HG02884 (cell line): ENCODE measurements around the gene ATRN.
A peak's percentile ranks its signal among the peaks of the same experiment; 100 is the strongest.

ENCODE experiments used
- ATAC-seq: cut with Tn5 transposase; IDR thresholded peaks from one replicate; pipeline ENCODE4 v1.9.1; 2021; ENCODE audit warnings: mild to moderate bottlenecking, moderate library complexity; ENCODE audit not compliant: unreplicated experiment

ATRN gene

DNA sequence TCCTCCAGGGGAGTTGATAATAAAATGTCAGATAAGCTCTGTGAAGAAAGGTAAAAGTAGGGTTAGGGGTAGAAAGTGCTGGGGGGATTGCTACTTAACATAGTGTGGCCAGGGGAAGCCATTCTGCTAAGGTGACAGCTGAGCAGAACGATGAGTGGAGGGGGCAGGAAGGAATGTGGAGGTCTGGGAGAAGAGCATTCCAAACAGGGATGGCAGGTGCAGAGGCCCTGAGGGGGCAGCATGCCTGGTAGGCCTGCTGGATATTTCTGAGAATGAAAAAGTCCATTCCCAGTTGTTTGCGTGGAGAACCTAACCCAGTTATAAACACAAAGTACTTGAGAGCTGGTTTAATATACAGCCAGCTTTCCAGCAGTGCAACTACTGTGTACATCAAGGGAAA, 183.1 kb downstream of the ATRN start:
- ATAC-seq, result no peak

DNA sequence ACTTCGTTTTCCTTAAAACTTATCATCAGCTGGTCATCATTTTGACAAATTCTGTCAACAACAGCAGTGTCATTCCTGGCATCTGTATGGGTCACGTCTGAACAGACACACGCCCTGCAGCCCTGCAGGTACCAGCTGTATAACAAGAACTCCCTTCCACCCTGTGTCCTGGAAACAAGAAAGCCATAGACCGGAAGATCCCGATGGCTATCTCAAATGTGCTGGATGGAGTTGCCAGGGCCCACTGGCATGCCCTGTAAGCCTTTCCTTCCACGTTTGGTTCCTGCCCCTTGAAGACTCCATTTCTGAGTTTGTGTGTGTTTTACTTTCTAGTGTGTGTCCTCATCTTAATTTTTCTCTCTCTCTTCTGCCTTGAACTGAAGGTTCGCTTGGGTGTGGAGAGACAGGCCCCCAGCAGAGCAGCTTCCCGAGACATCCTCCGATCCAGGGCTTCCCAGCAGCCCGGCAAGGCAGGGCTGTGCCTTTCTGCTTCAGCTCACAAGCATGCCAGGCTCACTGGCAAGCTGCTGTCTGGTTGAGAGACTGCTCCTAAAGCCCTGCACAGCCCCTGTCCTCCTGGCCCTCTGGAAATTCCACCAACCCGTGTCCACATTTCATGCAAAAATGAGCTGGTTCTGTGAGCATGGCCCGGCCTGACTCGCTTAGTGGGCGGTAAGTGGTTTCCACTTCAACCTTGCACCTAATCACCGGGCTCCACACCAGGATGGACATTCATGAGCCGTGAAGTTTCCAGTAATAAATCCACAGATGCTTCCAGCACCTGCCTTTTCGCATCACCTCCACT, 183.7 kb downstream of the ATRN start:
- ATAC-seq, result no peak

DNA sequence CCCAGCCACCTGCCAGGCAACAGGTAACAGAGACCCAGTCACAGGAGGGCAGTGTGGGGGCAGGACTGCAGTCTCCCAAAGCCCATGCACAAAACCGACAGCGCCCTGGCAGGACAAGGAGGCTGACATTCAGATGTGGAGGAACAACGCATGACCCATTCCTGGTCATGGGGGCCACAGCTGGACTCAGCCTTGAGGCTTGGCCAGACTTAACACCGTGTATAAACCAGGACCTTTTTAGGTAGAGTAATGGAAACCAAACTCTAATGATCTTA, 184.2 kb downstream of the ATRN start:
- no peak for ATAC-seq

DNA sequence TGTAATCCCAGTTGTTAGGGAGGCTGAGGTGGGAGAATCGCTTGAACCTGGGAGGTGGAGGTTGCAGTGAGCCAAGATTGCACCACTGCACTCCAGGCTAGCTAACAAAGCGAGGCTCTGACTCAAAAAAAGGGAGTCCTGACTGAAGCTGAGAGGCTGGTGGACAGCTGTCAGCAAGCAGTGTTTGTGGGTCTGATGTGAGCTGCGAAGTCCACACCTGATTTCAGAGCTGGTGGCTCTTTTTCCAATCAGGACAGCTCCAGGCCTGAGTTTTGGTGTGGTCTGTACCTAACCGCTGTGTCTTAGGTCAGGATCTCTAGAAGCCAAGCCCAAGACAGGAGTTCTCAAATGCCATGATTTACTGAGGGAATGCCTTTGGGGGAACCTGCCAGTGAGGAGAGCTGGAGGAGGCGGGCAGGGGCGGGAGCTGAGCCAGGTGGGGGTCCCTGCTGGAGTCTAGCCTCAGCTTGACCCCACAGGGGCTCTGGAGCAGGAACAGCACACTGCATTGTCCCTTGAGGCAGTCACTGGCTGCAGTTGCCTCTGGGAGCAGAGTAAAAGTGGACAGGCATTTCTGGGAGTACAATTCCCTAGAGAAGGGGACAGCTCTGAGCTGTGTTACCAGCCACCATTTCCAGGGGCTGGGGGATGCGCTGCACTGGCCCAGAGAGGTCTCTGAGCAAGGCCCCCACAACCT, 187.3 kb downstream of the ATRN start:
- no peak for ATAC-seq

DNA sequence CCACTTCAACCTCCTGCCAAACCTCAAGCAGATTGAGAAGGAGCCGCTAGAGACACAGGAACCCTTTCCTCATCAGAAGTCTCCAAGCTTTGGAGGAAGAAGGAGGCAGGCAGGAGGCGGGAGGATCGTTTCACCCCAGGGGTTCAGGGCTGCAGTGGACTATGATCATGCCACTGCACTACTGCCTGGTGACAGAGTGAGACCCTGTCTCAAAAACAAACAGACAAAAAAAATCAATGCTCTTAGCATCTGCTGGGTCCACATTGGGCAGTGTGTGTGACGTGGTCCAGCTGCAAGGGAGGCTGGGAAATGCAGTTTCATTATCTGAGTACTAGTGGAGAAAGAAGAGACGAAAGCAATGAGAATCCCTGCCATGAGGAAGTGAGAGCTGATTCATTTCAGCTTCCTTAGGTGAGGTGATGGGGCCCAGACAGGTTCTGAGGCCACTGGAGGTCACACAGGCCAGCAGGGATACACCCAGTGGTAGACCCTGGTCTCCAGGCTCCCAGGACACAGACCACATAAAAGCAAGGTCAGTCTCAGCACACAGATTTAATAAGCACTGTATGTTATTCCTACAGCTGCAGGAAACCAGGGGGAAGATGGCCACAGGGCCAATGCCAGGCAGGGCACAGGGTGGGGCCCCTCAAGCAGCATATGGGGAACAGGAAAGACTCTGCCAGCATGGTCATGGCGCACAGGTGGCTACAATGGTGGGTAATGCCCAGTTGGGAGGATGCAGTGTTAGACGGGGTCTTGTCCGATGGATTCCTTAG, 188.1 kb downstream of the ATRN start:
- ATAC-seq, result peak; percentile 95

DNA sequence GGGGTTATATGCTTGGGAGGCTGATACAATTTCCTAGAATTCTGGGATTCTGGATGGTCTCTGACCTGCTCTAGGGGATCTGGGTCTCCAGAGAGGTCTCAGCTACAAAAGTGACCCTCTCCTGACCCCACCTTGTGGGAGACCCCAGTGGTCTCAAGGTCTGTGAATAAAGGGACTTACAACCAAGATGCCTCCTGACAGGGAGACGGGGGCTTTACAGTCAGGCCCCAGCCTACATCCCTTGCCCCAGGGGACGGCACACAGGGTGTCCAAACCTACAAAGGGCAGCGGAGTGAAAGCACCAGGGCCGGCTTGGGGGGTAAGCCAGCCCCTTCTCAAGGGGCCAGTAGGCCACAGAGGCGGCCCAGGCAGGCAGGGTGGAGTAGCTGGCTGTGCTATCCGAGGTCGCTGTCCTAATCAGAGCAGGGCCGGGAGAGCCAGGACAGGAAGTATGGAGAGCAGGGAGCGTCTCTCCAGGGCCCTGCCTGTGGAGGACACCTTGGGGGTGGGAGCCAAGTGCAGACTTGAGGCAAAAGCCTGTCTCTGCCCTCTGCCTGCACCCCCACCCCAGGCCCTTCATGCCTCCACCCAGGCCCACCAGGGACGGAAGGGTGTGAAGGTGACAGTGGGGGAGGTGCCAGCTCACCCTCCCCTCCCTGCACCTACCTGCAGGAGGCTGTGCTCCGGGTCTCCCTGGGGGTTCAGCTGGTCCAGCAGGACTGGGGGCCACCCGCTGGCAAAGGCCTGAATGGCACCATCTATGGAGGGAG, 188.9 kb downstream of the ATRN start:
- no peak for ATAC-seq

DNA sequence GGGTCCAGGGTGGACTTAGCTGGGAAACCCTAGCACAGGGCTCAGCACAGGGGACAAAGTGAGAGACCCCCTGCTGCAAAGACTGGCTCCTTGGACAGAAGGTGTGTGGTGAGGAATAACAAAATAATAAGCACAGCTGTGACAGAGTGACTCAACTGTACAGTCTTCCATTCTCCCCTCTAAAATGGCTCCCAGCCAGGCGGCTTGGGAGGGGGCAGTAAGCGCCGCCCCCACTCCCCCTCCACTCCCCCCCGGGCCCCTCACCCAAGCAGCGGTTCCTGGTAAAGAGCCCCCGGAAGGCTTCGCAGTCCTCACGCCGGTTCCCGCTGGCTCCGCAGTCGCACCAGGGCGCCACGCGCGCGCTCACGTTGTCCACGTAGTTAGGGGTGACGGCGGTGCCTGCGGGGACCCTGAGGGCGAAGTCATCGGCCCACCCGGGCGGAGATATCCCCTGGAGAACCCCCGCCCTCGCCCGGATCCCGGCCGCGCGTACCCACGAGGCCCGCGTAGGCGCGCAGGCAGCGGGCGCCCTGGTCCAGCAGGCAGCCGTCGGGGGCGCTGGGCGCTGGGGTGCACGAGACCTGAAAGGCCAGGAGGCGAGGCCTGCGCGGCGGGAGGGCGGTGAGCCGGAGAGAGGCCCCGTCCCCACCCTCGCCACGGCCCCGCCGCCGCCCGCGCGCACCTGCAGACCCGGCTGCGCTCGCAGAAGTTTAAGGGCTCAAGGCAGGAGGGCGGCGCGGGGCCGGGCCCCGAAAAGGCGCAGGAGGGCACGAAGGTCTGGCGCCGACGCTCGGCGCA, 189.6 kb downstream of the ATRN start:
- ATAC-seq, result no peak

DNA sequence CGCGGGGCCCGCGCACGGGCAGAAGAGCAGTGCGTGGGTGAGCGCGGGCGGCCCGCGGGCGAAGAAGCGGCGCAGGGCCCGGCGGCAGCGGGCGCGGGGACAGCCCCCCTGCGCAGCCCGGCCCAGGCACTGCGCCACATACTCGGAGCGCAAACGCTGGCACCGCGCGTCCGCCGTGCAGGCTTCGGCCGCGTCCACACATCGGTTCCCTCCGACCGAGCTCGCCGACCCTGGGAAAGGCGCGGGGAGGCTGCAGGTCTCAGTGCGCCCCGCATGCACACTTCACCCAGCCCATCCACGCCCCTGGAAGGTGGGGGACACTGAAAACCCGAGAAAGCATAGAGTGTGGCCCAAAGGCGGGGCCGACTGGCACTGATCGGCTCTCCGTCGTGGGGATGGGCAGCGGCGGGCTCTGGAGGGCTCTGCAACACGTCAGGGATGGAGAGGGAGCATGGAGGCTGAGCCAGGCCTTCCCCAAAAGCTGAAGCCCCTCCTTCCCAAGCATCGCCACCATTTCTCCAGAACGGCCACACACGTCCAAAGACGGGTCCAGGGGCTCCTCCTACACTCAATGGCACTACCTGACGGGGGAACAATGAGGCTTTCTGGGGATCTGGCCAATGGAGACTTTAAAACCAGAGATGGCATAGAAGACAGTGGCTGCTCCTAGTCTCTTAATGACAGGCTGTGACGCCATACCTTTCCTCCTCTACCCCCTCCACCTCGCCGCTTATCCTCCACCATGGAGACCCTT, 190.4 kb downstream of the ATRN start:
- no peak for ATAC-seq

DNA sequence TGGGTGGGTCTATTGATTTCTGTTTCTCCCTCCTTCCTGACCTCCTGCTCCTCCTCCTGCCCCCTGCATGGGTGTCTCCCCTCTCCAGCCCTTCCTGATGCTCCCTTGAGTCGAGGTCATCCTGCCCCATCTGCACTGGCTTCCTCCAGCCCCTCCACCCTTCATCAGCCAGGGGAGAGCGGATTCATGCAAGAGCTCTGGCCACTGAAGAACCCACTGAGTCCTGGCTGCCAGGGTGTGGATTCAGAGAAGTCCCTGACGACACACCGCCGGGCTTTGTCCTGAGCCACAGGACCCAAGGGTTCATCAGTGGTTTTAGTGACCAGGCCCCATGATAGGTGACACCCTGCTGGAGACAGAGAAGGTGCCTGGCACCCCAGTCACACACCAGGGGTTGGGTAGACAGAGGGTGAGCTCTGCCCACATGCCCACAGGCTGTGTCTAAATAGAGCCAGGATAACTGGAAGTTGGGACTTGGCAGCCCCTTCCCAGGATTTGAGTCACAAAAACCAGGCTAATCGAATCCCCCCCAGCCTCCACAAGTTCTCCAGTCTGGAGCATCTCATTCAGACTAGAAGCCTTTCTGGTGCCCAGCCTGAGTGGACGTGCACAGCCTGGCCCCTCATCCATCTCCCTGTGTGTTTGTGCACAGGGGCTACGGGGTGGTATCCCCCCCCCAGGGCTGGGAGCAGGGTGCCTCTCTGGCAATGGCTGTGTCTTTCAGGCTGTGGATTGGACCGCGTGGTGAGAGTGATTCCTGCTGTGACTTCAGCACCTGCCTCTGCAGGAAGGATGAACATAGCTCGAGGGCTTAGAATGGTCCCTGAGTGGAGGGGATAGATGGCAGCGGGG, 191.2 kb downstream of the ATRN start:
- no peak for ATAC-seq

DNA sequence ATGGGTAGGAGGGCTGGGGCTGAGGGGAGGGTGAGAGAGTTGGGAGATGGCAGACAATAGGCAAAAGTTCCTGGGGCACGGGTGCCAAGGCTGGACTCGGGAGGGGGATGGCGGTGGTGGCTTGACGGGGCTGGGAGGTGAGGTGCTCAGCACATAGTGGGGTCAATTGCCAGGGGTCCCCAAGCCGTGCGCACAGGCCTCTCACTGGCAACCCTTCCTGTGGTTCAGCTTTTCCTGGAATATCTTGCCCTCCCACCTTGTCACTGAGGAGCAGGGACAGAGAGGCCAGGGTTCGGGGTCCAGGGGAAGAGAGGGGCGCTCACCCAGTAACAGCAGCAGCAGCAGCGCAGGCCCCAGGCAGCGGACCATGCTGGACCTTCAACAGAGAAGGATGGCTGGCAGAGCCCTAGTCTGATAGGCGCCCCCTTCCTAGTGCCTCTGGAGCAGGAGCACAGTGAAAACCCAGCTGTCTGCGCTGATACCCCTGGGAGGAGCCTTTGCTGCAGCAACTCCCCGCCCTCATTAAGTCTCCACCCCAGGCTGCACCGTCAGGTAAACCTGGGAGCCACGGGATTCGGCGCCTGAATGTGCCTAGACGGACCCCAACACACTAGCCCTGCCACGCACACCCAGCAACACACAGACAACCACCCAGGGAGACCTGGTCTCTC, 192.3 kb downstream of the ATRN start, which contains the start of gene GFRA4:
Gene GFRA4 (minus strand): TSS at position 369 of the 671 bp plus-strand sequence. CDS start 0 bp downstream, at position 369.
- no peak for ATAC-seq

DNA sequence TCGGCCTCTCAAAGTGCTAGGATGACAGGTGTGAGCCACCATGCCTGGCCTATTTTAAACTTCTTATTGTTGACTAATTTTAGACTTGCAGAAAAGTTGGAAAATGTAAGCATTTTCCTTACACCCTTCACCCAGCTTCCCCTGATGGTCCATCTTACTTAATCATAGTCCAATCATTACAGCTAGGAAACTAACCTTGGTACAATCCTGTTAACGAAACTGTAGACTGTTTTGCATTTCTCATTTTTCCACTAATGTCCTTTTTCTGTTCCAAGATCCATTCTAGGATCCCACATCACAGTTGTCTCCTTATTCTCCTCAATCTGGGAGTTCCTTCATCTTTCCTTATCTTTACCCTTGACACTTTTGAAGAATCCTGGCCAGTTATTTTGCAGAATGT, 193.0 kb downstream of the ATRN start:
- ATAC-seq, result no peak

DNA sequence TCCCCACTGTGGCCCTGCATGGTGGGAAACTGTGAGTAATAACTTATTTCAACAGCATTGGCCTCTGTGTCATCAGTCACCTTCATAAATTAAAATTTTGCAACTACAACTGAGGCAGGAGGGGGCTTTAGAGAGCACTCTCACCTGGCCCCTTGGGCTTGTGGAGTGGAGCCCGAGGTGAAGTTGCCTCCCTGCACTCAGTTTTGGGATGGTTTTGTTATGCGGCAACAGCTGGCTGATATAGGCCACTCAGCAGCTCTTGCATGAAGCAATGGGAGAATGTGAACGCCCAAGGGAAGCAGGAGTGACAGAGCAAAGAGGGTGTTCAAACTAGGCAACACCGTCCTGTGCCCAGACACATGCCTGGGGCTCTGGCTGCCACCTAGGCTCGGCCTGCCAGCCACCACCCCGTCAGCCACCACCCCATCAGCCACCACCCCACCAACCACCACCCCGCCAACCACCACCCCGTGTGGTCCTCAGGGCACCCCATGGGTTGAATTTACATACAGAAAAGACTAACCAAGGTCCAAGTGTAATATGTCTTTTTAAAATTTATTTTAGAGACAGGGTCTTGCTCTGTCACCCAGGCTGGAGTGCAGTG, 196.7 kb downstream of the ATRN start:
- no peak for ATAC-seq

DNA sequence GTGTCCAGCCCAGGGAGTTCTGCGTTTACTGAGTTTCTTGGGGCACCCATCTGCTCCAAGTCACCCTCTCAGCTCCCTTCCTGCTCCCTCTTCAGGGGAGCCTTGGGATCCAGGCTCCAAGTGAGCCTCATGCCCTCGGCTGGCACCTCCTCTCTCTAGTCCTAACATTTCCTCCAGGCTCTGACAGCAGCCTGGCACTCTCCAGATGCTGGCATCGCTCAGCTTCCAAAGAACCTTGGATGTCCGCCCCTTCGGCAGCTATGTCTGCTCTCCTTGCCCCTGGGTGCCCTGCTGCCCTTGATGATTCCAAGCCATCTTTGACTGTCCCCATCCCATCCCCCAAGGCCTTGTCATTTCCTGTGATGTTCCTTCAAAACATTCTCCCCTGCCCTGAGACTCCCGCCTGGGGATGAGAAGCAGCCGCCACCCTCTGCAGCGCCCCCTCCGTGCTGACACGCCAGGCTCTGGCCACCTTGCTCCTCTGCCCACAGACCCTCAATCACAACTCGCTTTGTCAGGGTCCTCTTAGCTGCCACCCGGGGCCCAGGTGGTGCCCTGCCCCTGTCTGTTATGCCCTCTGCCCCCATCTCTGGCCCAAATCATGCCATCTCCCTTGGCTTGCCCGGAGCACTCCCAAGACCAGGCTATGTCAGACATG, 199.0 kb downstream of the ATRN start:
- no peak for ATAC-seq

DNA sequence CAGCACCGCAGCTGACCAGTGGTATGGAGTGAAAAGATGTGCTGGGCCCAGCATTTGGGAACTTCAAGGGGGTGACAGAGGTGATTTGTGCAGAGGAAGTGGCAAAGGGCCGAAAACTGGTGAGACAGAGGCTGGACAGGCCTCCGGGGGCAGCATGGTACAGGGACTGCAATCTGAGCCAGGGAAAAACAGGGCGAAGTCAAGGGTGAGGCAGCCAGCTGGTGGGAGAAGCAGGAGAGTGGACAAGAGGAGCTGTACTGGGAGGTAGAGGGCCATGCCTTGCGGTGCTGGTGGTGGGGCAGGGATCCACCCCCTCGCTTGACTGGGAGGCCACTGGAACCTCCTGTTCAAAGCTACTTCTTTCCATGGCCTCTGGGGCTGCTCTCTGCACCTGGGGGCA, 199.7 kb downstream of the ATRN start:
- no peak for ATAC-seq

DNA sequence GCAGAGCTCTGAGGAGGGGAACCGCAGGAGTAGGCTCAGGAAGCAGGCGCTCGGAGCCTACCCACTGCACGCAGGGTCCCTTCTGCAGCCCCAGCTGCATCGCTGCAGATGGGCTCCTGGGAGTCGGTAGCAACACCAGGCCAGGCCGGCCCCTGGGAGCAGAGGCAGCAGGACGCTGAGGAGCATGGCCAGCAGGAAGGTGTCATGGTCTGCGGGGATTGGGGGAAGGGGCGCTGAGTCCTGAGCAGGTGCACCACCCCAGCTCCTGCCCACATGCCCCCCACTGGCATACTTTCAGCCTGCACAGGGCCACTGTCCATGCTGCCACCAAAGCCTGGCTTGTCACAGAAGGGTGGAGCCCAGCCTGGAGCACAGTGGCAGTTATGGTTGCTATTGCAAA, 200.1 kb downstream of the ATRN start:
- ATAC-seq, result no peak

DNA sequence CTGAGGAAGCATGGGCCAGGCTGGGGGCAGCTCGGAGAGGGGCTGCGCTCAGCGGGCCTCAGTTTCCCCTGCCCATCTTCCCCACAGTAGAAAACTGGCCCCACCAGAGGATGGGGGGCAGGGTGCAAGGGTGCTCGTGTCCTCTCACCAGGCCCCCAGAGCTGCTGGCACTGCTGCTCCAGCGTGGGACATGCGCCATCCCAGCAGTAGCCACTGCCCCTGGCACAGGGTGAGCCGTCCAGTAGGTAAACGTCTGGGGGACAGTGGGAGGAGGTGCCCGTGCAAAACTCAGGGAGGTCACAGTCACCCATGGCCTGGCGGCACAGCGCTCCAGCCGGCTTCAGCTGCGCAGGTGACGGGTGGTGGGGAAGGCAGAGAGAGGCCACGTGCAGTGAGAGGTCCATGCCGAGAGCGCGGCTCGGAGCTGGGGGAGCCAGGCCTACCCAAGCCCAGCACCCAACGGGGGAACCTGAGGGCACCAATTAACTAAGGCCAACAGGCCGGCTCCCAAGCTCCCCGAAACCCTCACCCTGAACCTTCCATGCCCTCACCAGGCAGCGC, 201.2 kb downstream of the ATRN start:
- no peak for ATAC-seq
